GM18508 (cell line): ENCODE data around the gene SLC37A2.
A peak's percentile ranks its signal among the peaks of the same experiment; 100 is the strongest.
"Not testable (repeated sequence)": the region's sequence is repeated elsewhere in the genome, so short reads cannot be mapped to it uniquely, and the experiment has no call there.

ENCODE experiments used
- ATAC-seq: cut with Tn5 transposase; IDR thresholded peaks from one replicate; pipeline ENCODE4 v1.9.1; 2021; ENCODE audit warnings: moderate number of reproducible peaks; ENCODE audit not compliant: insufficient read depth, unreplicated experiment

Gene SLC37A2

DNA sequence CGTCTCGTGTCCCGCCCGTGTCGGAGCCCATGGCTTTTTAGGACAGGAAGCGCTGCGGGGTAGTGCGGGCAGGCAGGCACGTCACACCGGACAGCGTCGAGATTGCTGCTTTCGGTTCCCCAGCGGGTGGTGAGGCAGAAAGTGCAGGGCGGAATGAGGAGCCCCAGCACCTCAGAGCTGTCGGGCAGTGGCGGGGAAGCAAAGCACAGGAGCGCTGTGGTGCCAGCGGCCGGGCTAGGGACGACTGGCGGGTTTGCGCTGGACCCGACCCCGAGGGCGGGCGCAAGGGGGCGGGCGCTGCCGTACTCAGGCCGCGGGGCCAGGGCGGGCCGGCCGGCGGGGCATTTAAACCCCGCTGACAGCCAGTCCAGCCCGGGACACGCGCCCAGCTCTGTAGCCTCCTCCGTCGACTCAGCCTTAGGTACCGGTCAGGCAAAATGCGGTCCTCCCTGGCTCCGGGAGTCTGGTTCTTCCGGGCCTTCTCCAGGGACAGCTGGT lies at the start of gene SLC37A2:
Gene SLC37A2 (plus strand): TSS at position 375 of the 498 bp plus-strand sequence. CDS start 63 bp downstream, at position 438.
- ATAC-seq, result peak; percentile 83

DNA sequence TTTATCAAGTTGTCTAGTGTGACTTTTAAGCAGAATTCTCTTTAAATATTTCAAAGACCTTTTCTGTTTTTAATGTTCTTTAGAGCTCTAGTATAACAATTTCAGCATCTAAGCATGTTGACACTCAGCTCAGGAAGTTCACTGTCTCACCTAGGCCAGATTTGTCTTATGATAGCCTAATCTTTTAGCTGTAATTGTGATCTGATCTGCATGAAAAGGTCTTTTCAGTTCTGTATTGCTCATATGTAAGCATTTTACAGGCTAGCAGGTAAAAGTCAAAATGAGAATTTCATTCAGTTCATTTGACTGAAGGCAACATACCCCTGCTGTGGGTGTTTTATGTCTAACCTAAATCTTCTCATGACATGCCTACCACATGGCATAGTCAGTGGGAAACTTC lies 46.7 kb upstream of the SLC37A2 start:
- ATAC-seq, result no peak

DNA sequence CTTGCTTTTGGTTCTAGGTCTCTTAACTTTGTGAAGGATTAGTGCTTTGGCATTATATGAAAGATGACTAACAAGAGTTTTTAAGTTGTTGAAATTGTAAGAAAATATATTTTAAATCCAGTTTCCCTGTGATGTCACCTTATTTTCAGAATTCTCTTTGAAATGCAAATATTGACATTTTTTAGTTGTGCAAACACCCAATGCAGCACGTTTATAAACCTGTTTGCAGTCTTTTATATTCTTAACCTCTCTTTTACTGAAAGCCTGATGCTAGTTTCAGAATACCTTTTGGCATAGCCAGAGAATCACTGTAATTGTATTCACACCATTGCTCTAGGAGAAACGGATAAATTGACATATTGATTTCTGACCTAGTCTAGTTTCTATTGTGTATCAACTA lies 42.8 kb upstream of the SLC37A2 start:
- ATAC-seq, result no peak

DNA sequence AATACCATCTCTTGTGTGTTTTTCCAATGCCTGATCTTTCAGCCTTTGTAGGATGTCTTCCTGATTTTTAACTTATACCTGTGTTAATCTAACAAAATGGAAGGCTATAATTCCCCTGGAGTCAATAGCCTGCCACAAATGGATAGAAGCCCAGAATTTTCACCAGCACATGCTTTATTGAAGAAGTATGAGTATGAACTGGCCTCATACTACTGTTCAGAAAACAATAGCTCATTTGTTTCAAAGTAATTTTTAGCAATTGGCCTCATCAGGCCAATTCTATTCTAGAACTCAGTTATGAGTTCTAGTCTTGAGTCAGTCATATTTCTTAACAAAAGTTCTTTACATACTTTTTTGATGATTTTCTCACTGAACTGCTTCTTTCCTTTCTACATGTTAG lies 40.6 kb upstream of the SLC37A2 start:
- ATAC-seq, result no peak

DNA sequence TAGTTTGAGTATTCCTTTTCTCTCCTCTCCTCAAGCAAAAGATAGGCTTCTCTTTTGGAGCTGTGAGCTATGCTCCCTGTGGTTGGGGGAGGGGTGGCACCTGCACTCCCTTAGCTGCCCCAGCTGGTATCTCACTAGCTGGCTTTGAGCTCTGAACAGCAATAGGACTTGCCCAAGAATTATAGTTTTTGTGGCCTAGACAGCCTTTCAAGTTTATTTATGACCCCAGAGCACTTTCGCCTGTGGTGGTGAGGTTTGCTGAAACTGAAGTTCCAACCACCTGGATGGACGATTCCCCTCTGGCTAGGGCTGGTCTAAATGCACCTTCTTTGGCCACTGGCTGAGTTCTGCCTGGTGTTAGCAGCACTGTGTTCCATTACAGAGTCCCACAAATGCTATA lies 37.1 kb upstream of the SLC37A2 start:
- ATAC-seq, result no peak

DNA sequence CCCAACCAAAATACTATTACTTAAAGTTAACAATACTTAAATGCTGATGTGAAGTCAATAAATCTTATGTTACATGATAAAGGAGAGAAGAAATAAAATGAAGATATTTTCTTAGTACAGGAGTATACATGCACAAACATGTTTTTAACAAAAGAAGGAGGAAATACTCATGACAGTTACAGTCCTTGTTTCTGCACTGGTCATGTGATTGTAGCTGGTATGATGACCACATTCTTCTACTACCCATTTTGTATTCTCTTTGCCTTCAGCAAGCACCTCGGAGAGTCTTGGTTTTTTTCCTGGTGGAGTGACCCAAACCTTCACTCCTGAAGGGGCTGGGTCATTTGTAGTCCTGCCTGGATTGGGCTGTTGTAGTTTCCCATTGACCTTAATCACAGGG lies 33.7 kb upstream of the SLC37A2 start:
- not testable (repeated sequence) for ATAC-seq

DNA sequence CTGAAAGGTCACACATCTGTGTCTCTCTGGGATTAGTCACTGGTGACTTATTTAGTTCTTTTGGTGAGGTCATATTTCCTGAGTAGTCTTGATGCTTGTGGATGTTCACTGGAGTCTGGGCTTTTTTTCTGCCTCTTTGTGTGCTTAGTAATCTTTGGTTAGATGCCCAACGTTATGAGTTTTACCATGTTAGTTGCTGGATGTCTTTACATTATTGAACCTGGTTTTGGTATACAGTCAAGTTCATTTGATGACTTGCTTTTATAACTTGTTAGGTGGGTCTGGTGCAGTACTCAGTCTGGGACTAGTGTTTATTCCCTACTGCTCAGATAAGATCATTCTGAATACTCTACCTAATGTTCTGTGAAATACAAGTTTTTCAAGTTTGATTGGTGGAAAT lies 26.2 kb upstream of the SLC37A2 start:
- no peak for ATAC-seq

DNA sequence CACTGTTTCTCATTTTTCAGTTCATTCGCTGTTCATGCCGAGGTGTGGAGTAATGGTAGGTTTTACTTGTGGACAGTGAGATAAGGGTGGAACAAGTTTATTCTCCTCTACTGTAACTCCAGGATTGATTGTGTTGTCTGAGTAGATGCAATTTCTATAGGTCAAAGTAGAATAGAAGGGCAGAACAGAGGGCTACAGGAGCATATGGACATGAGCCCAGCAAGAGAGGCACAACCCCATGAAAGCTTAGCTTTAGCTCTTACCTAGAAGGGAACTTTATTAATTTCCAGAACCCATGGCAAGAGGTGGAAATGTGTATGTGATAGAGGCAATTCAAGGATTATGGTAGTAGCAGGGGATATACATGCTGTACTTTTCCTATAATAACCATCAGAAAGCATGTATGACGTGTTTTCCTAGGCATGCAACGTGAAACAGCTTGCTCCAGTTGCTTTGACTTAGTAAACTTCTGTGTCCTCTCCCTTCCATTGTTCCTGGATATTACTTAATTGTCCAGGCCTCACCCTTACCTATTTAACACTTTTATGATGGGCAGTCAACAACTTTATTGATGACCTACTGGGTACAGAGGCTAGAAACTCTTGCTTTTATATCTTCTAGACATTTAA lies 13.8 kb upstream of the SLC37A2 start:
- no peak for ATAC-seq

DNA sequence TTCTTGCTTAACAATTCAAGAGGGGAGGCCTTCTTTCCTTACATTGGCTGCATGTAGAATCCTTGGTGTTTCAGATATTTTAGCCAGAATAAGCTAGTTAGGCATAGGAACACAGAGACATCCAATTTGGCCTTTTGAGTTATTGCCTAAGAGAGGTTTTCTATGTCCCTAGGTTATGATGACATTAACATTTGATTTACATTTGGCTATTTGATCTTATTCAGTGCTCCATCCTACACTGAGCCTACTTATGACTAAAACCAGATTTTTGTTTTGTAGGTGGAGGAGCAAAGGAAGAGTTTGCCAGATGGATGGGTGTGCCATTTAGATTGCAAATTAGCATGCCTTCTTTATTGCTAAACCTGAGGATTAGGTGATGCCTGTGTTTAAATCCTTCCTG lies 11.1 kb upstream of the SLC37A2 start:
- ATAC-seq, result no peak

DNA sequence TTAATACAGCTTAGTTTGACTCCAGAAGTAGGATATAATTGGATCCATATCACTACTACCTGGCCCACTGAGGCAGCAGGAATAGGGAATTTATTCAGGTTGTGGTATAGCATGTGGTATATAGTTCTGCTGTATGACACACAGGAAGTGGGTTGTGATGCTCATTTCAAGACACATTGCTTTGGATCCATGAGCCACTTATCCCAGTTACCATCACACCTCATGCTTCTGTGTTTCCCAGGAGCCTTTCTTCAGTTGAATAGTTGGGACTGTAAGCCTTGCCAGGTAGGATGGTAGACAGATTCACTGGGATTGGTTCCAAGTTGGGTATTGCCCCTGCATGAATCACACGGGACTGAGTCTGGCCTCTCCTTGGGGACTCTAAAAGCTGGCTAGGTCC lies 9.9 kb upstream of the SLC37A2 start:
- no peak for ATAC-seq

DNA sequence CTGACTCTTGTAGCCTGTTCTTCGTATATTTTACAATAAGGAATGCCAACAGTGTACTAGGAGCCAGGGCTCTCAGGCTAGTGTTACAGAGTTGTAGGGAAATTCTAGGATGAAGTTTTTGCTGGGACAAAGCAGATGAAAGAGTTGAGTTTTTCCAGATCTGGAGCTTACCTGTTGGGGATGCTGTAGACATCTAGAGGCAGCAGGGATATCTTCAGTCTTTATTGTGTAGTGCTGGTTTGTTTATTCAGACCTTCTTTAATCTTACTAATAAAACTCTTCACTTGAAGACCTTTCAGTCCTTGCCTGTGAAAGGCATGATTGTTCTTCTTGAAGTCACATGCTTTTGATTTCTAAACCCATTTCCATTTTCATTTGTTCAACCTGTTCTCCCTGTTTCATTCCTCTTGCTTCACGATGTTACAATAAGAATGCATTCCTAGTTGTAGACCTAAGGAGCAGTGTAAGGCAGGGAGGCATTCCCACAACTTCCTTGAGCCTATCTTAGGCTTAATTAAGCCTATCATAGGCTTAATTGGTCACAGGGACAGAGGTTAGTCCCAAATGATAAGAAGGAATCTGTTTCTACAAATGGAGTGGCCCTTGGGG lies 7.9 kb upstream of the SLC37A2 start:
- ATAC-seq, result no peak

DNA sequence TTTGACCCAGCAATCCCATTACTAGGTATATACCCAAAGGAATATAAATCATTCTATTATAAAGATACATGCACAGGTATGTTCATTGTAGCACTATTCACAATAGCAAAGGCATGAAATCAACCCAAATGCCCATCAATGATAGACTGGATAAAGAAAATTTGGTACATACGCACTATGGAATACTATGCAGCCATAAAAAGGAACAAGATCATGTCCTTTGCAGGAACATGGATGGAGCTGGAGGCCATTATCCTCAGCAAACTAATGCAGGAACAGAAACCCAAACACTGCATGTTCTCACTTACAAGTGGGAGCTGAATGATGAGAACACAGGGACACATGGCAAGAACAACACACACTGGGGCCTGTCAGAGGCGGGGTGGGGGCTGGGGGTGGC lies 7.0 kb upstream of the SLC37A2 start:
- ATAC-seq, result not testable (repeated sequence)

DNA sequence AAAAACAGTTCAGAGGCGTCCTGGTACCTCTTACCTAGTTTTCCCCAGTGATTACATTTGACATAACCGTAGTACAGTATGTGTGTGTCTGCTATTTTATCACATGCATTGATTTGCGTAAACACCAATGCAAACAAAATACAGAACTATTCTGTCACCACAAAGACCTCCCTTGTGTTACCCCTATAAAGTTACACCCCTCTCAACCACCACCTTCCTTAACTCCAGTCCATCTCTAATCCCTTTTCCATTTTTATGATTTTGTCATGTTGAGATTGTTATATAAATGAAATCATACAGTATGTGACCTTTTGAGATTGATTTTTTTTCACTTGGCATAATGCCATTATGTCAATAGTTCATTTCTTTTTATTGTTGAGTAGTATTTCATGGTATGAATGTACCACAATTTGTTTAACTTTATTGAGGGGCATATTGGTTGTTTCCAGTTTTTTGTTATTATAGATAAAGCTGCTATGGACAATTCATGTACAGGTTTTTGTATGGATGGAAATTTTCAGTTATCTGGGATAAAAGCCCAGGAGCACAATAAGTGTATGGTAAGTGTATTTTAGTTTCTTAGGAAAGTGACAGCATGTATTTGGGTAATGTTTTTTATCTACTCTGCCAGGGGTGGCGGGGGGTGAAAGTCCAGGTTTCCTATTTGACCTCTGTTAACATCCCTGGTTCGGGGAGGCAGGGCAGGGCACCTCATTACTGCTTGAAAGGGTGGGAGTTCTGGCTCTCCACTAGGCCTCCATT lies 6.0 kb upstream of the SLC37A2 start:
- no peak for ATAC-seq

DNA sequence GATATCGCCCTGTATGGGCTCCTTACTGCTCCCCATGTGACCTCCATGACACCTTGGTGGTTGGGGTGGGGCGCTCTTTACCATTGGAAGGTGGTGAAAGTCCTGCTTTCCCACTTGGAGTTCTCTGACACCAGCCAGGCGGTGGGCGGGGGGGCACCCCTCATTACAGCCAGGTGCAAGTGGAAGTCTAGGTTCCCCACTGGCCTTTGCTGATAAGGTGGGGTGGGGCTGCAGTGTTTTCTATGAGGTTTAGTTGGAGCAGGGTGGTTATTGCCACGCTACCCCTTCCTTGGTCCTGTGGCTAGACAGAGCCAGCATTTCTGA lies 5.5 kb upstream of the SLC37A2 start:
- ATAC-seq, result no peak

DNA sequence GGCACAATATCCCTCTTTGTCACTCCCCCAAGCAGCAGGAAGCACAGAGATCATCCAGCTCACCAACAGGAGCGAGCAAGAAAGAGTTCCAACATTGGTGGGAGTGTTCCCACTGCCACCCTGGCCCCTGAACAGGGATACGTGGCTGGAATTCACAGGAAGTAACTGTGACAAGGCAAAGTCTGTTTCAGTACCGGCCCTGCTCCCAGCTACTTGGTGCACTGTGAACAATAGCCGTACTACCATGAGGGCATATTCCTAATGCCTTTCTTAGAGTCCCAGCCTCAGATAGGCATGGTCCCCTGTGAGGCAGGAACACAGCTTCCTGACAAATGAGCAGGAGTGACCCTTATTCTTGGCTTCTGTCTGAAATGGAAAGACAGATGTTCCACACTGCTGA lies 1.8 kb upstream of the SLC37A2 start:
- ATAC-seq, result no peak

DNA sequence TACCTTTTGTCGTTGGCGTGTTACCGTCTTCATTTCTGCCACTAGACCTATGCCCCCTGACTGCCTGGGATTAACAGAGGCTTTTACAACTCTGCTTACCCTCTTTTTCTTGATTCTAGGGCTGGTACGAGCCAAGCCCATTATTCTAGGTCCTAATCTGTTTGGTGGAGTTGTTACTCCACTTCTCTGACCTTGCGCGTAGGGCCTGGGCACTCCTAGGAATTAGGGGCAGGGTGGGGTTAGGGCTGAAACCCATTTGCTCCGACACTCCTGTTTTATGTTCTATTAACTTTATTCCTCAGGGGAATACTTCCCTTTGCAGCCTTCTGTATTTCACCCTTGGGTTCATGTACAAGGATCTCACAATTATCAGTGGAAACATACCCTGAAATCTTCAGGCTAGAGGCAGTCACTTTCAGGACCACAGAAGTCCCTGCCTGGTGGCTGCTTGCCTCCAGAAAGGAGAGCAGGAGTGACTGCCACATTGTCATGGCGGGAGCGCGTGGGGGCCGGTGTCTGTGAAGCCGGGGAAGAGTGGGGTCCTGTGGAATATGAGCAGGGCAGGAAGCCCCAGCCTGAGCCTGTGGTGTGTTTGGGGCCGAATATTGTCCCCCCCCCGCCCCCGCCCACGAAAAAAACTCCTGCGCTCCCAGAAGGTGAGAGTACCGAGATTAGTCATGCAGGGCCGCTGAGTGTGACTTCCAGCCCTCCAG lies 731 bp upstream of the SLC37A2 start:
- no peak for ATAC-seq

DNA sequence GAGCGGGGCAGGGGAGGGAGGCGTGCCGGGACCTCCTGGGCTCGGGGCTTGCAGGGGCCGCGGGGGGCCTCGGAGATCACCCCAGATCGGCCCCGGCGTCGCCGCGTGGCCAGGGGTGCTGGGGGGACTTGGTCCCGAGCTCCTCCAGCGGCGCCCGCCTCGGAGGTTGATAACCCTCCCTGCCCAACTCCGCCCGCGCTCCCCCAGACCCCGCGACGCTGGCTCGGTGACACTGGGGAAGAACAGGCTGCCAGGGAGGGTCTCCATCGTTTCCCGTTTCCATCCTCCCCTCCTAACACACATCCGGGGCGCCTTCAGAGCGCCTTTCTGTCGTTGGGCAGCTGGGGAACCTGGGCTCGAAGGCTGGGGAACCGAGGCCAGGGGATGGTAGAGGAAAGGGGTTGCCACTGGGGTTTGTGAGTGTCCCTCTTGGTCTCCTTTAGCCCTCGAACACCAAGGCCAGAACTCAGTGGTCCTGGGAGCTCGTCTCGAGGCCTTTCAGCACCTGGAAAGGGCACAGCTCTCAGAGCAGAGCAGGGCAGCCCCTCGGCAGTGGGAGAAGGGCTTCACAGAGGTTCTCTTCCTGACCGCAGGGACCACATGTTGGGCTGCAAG lies 431 bp downstream of the SLC37A2 start:
- no peak for ATAC-seq

DNA sequence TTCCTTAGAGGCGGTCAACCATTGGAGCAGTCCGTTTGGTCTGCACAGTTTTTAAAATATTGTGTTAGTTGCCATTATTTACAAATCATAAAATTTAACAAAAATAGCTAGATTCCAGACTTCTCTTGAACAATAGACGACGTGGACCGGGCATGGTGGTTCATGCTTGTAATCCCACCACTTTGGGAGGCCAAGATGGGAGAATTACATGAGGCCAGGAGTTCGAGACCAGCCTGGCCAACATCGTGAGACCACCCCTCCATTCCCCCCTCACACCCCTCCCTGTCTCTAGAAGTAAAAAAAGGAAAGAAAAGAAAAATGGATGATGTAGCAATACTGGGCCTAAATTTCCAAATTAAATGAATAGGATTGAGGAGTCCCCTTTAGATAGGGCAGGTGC lies 965 bp downstream of the SLC37A2 start:
- no peak for ATAC-seq

DNA sequence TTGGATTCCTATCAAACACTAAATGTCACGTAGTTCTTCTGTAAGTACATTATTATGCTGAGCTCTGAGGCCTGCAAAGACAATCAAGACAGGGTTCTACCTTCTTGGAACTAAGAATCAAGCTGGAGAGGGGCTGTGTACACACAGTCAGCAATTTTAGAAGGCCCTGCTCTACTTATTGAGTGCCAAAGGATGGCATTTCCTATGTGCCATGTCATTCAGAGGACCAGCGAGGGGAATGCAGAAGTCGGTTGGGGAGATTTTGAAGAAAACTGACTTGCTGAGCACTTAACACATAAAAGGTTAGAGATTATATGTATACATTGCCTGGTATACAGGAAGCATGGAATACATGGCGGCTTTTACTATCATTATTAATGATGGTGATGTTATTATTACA lies 5.3 kb downstream of the SLC37A2 start:
- ATAC-seq, result no peak

DNA sequence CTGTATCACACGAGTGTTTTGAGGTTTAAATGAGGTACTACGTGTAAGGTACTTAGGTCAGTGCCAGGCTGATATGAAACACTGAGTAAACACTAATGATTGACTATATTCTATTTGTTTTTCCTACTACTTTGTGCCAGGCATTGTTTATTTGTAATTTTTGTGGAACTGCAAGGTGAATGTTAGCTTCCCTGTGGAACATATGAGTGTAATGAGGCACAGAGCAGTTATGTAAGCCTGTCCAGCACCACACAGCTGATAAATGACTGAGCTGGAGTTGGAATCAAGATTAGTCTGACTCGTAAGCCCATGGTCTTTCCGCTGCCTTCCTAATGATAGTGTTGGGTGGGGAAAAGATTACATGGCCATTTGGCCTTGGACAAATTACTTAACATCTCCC lies 5.9 kb downstream of the SLC37A2 start:
- no peak for ATAC-seq

DNA sequence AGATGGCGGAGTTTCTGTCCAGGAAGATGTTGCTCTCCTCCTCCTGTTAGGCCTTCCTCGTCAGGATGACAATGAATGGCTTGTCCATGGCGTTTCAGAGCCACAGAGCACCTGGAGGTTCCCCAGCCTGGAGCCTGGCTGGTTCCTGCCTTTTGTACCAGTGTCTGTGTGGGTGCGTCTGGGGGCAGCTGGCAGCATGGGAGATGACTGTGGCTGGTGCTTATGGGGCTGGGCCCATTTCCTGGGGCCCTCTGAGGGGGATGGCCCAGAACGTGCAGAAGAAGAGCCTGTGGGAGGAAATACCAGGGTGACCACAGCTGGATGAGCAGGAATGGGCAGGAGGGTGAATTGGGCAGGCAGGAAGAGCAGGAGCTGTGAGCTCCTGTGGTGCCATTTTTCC lies 6.7 kb downstream of the SLC37A2 start:
- no peak for ATAC-seq
